GM12878 (cell line): ENCODE data around the gene SSX2IP. TPM values are rescaled to one million over a fixed set of nuclear protein-coding genes. Genes with fewer than 3 reads are reported as not detected.

Experiments
- CHD4 ChIP-seq: fragments of 200-600 bp; sonication (generic); IDR thresholded peaks from 2 replicates; pipeline ENCODE4 v1.6.1; 2016; ENCODE audit warnings: mild to moderate bottlenecking
- EGR1 ChIP-seq, 2 experiments: IDR thresholded peaks; 1 replicate in 1 of 2; 2 replicates in 1 of 2; pipeline ENCODE4 v1.6.1; 2011 to 2012; ENCODE audit warnings: low read depth in 2 of 2, low read length in 2 of 2, borderline replicate concordance in 1 of 2, mild to moderate bottlenecking in 1 of 2, moderate library complexity in 1 of 2
- FOXM1 ChIP-seq: IDR thresholded peaks from 2 replicates; pipeline ENCODE4 v1.6.1; 2012; ENCODE audit warnings: low read depth, mild to moderate bottlenecking, inconsistent platforms, low read length, moderate library complexity
- HDAC6 ChIP-seq: fragments of 200-600 bp; sonication (generic); IDR thresholded peaks from one replicate; pipeline ENCODE4 v1.8.0; 2017; ENCODE audit warnings: antibody characterized with exemption; ENCODE audit not compliant: unreplicated experiment
- HDGF ChIP-seq: fragments of 450-650 bp; IDR thresholded peaks from 2 replicates; pipeline ENCODE4 v1.6.1; 2016; ENCODE audit warnings: antibody characterized with exemption
- KLF5 ChIP-seq: fragments of 450-650 bp; IDR thresholded peaks from 2 replicates; pipeline ENCODE4 v1.6.1; 2014; ENCODE audit warnings: mild to moderate bottlenecking; ENCODE audit not compliant: partially characterized antibody
- MTA2 ChIP-seq: fragments of 450-650 bp; IDR thresholded peaks from 2 replicates; pipeline ENCODE4 v1.6.1; 2016; ENCODE audit warnings: low read depth, mild to moderate bottlenecking, moderate library complexity
- POLR2AphosphoS2 ChIP-seq: IDR thresholded peaks from 2 replicates; pipeline ENCODE4 v1.6.1; 2011; ENCODE audit warnings: low read depth, mild to moderate bottlenecking, low read length, improper control_type of control experiment, moderate library complexity
- RFX5 ChIP-seq: IDR thresholded peaks from 2 replicates; pipeline ENCODE4 v1.6.1; 2011; ENCODE audit warnings: low read depth, low read length, improper control_type of control experiment
- SMAD1 ChIP-seq: fragments of 450-650 bp; IDR thresholded peaks from 2 replicates; pipeline ENCODE4 v1.6.1; 2018; ENCODE audit warnings: mild to moderate bottlenecking, low read depth; ENCODE audit not compliant: partially characterized antibody
- SMARCA5 ChIP-seq: fragments of 450-650 bp; IDR thresholded peaks from 2 replicates; pipeline ENCODE4 v1.6.1; 2017; ENCODE audit warnings: mild to moderate bottlenecking
- SMC3 ChIP-seq: IDR thresholded peaks from 2 replicates; pipeline ENCODE4 v1.6.1; 2011; ENCODE audit warnings: low read length, improper control_type of control experiment, borderline replicate concordance
- STAT3 ChIP-seq: IDR thresholded peaks from 2 replicates; pipeline ENCODE4 v1.6.1; 2011; ENCODE audit warnings: low read depth, low read length, improper control_type of control experiment
- TARDBP ChIP-seq: IDR thresholded peaks from 2 replicates; pipeline ENCODE4 v1.6.1; 2016; ENCODE audit warnings: borderline replicate concordance
- TBL1XR1 ChIP-seq: IDR thresholded peaks from 2 replicates; pipeline ENCODE4 v1.6.1; 2012; ENCODE audit warnings: low read depth, low read length, improper control_type of control experiment
- TCF3 ChIP-seq: IDR thresholded peaks from 2 replicates; pipeline ENCODE4 v1.6.1; 2012; ENCODE audit warnings: low read depth, mild to moderate bottlenecking, low read length, borderline replicate concordance; ENCODE audit not compliant: insufficient read depth
- YBX1 ChIP-seq: fragments of 450-650 bp; IDR thresholded peaks from 2 replicates; pipeline ENCODE4 v1.6.1; 2016; ENCODE audit warnings: antibody characterized with exemption
- ZBED1 ChIP-seq: IDR thresholded peaks from 2 replicates; pipeline ENCODE4 v1.6.1; 2016; ENCODE audit warnings: borderline replicate concordance
- ZBTB11 ChIP-seq: fragments of 450-650 bp; formaldehyde crosslinking; IDR thresholded peaks from 2 replicates; pipeline ENCODE4 v1.5.0; 2022; ENCODE audit warnings: mild to moderate bottlenecking, missing genetic modification characterization
- ZNF687 ChIP-seq: fragments of 450-650 bp; IDR thresholded peaks from 2 replicates; pipeline ENCODE4 v1.6.1; 2017; ENCODE audit warnings: mild to moderate bottlenecking, moderate library complexity
- ZZZ3 ChIP-seq: IDR thresholded peaks from 2 replicates; pipeline ENCODE4 v1.6.1; 2011; ENCODE audit warnings: low read depth; ENCODE audit not compliant: control insufficient read depth, insufficient read length
- polyA plus RNA-seq, 11 experiments: library from polyadenylated mRNA; depleted of rRNA in 4 of 11; unstranded in 6 of 11; stranded (reverse) in 5 of 11; fragments of >200 nt; fragmentation: Nextera tagmentation in 4 of 11; fragmentation: Illumina TruSeq in 1 of 11; extraction: Ambion mirVana in 4 of 11; extraction: Trizol in 1 of 11; gene quantifications; 1 replicate in 1 of 11; 2 replicates in 10 of 11; pipeline versions ENCODE4 v1.2.1 to v1.2.3, GENCODE V29; 2011 to 2016; ENCODE audit warnings: inconsistent platforms in 2 of 11, missing spikeins in 2 of 11, low read depth in 1 of 11
- total RNA-seq, 4 experiments: library from RNA; depleted of rRNA in 3 of 4; stranded (reverse); fragments of >200 nt in 3 of 4; fragmentation: Illumina TruSeq in 1 of 4; extraction: Trizol in 1 of 4; gene quantifications; 2 replicates each; pipeline versions ENCODE4 v1.2.1 to v1.2.3, GENCODE V29; 2013 to 2021
- TF ChIP-seq, protein P1 (sequence below): fragments of 450-650 bp; IDR thresholded peaks from 2 replicates; pipeline ENCODE4 v1.6.1; 2017; ENCODE audit warnings: antibody characterized with exemption, mild to moderate bottlenecking, moderate library complexity

The SSX2IP gene
- total and polyA plus RNA-seq, 10 of the 15 experiments (the other 5 are each of a cell fraction or from before 2014, with no cell fraction given) = 3.3 to 14.0 (median 10.4) TPM

DNA sequence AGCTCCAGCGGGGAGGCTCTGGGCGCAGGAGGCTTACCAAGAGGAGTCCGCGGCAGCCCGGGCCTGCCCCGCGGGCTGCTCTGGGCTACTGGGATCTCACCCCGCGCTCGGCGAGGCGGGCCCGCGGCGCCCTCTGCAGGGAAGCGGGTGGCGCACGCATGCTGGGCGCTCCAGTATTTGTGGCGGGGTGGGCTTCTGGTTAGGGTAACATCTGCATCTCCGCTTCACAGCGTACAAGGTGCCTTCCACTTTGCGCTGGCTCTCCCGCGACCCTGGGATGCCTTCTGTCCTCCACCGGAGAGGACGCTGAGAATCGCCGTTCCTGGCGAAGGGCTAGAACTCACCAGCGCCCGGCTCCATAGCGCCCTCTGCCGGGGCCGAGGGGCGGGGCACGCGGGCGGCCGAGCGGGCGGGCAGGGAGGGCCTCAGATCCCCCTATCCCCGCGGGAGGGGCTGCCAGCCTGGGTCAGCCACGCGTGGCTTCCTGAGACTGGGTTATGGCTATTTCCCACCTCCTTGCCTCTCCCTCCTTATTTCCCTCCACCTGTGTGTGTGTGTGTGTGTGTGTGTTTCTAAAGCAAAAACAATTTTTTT, 69.4 kb downstream of the SSX2IP start (continued):
- TF ChIP-seq ZBTB11 (CRISPR knock-in tag) = no peak
- no peak for TF ChIP-seq KLF5
- TF ChIP-seq TBL1XR1 = no peak
- TF ChIP-seq TCF3 = no peak
- no peak for TF ChIP-seq EGR1 (IDR thresholded peaks at IDR 0.05; ENCODE audit: borderline replicate concordance in 1 of 2, low read depth in 2 of 2, low read length in 2 of 2)
- TF ChIP-seq, protein P1, sequence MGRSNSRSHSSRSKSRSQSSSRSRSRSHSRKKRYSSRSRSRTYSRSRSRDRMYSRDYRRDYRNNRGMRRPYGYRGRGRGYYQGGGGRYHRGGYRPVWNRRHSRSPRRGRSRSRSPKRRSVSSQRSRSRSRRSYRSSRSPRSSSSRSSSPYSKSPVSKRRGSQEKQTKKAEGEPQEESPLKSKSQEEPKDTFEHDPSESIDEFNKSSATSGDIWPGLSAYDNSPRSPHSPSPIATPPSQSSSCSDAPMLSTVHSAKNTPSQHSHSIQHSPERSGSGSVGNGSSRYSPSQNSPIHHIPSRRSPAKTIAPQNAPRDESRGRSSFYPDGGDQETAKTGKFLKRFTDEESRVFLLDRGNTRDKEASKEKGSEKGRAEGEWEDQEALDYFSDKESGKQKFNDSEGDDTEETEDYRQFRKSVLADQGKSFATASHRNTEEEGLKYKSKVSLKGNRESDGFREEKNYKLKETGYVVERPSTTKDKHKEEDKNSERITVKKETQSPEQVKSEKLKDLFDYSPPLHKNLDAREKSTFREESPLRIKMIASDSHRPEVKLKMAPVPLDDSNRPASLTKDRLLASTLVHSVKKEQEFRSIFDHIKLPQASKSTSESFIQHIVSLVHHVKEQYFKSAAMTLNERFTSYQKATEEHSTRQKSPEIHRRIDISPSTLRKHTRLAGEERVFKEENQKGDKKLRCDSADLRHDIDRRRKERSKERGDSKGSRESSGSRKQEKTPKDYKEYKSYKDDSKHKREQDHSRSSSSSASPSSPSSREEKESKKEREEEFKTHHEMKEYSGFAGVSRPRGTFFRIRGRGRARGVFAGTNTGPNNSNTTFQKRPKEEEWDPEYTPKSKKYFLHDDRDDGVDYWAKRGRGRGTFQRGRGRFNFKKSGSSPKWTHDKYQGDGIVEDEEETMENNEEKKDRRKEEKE = no peak
- peak; percentile 97 for TF ChIP-seq SMARCA5
- TF ChIP-seq TARDBP = no peak
- no peak for TF ChIP-seq ZNF687
- TF ChIP-seq FOXM1 = peak; percentile 62; the same call in 1 of the 2 replicates
- no peak for TF ChIP-seq RFX5
- TF ChIP-seq SMC3 = peak; percentile 78
- no peak for TF ChIP-seq MTA2
- TF ChIP-seq CHD4 = no peak
- no peak for TF ChIP-seq ZZZ3
- TF ChIP-seq STAT3 = no peak
- TF ChIP-seq SMAD1 = no peak
- TF ChIP-seq HDAC6 = no peak
- TF ChIP-seq POLR2AphosphoS2 = no peak
- no peak for TF ChIP-seq YBX1
- TF ChIP-seq ZBED1 = no peak
- TF ChIP-seq HDGF = no peak
